Stimulated activated naive CD8-positive, alpha-beta T cell treated with anti-CD3 and anti-CD28 coated beads, Interleukin-15, Interleukin-2, amounts not matched to agents 100 ng/mL and 50 ng/mL, for 24 hours (primary cell): ENCODE measurements around the gene TMEM202.
"Not testable (repeated sequence)": the region's sequence is repeated elsewhere in the genome, so short reads cannot be mapped to it uniquely, and the experiment has no call there.

Experiments
- H3K27ac Mint-ChIP-seq: one replicate; pipeline ENCODE4 v1.8.0; 2021; ENCODE audit warnings: mild to moderate bottlenecking, mixed read lengths
- H3K27me3 Mint-ChIP-seq: one replicate; pipeline ENCODE4 v1.8.0; 2021; ENCODE audit warnings: mixed read lengths
- H3K36me3 Mint-ChIP-seq: one replicate; pipeline ENCODE4 v1.8.0; 2021; ENCODE audit warnings: low read depth, mixed read lengths
- H3K4me1 Mint-ChIP-seq: one replicate; pipeline ENCODE4 v1.8.0; 2021; ENCODE audit warnings: low read depth, mixed read lengths
- H3K4me3 Mint-ChIP-seq: one replicate; pipeline ENCODE4 v1.8.0; 2021; ENCODE audit warnings: mild to moderate bottlenecking, mixed read lengths
- H3K9me3 Mint-ChIP-seq: one replicate; pipeline ENCODE4 v1.8.0; 2021; ENCODE audit warnings: mixed read lengths

Gene TMEM202

GRCh38 chr15:72379856-72380430, 18.2 kb upstream of the TMEM202 start:
- Mint-ChIP-seq H3K4me1 (peaks cover 25% of the 10 kb centered on the region), H3K27me3 (no peaks in the 10 kb centered on the region), H3K4me3 (no peak overlapping the region), H3K27ac (no peak overlapping the region), H3K9me3 (no peaks in the 10 kb centered on the region), H3K36me3 (no peaks in the 10 kb centered on the region)

- Mint-ChIP-seq H3K27me3 (no peaks in the 10 kb centered on the region), H3K36me3 (no peaks in the 10 kb centered on the region), H3K4me3 (no peak overlapping the region), H3K4me1 (peaks cover 17% of the 10 kb centered on the region), H3K9me3 (no peaks in the 10 kb centered on the region), H3K27ac (no peak overlapping the region)
These were observed 17.4 kb upstream of the TMEM202 start for GRCh38 chr15:72380743-72381142.

- H3K9me3 Mint-ChIP-seq, result no peaks in the 10 kb centered on the region
- H3K4me3 Mint-ChIP-seq, result no peak overlapping the region
- no peaks in the 10 kb centered on the region for H3K36me3 Mint-ChIP-seq
- H3K27ac Mint-ChIP-seq, result no peak overlapping the region
- peaks cover 5% of the 10 kb centered on the region for H3K4me1 Mint-ChIP-seq
- H3K27me3 Mint-ChIP-seq, result no peaks in the 10 kb centered on the region
These were observed 16.0 kb upstream of the TMEM202 start for GRCh38 chr15:72382146-72382545.

- no peaks in the 10 kb centered on the region for H3K4me1 Mint-ChIP-seq
- no peaks in the 10 kb centered on the region for H3K36me3 Mint-ChIP-seq
- no peak overlapping the region for H3K4me3 Mint-ChIP-seq
- H3K27me3 Mint-ChIP-seq, result no peaks in the 10 kb centered on the region
- H3K27ac Mint-ChIP-seq, result no peak overlapping the region
- H3K9me3 Mint-ChIP-seq, result no peaks in the 10 kb centered on the region
These were observed 10.4 kb upstream of the TMEM202 start for GRCh38 chr15:72387741-72388140.

GRCh38 chr15:72389231-72389630, 8.9 kb upstream of the TMEM202 start:
- no peak overlapping the region for H3K4me3 Mint-ChIP-seq
- no peaks in the 10 kb centered on the region for H3K9me3 Mint-ChIP-seq
- H3K4me1 Mint-ChIP-seq, result no peaks in the 10 kb centered on the region
- H3K27ac Mint-ChIP-seq, result no peak overlapping the region
- no peaks in the 10 kb centered on the region for H3K36me3 Mint-ChIP-seq
- H3K27me3 Mint-ChIP-seq, result no peaks in the 10 kb centered on the region

GRCh38 chr15:72396331-72396730, 1.8 kb upstream of the TMEM202 start:
- not testable (repeated sequence) for H3K36me3 Mint-ChIP-seq, H3K27me3 Mint-ChIP-seq, H3K27ac Mint-ChIP-seq, H3K4me1 Mint-ChIP-seq, H3K4me3 Mint-ChIP-seq, H3K9me3 Mint-ChIP-seq

- no peaks in the 10 kb centered on the region for H3K36me3 Mint-ChIP-seq
- no peak overlapping the region for H3K27ac Mint-ChIP-seq
- no peaks in the 10 kb centered on the region for H3K4me1 Mint-ChIP-seq
- peaks cover 20% of the 10 kb centered on the region for H3K27me3 Mint-ChIP-seq
- H3K4me3 Mint-ChIP-seq, result no peak overlapping the region
- no peaks in the 10 kb centered on the region for H3K9me3 Mint-ChIP-seq
These were observed 543 bp downstream of the TMEM202 start for GRCh38 chr15:72398648-72399047.

GRCh38 chr15:72402726-72403125, 4.6 kb downstream of the TMEM202 start:
- no peaks in the 10 kb centered on the region for H3K9me3 Mint-ChIP-seq
- no peaks in the 10 kb centered on the region for H3K36me3 Mint-ChIP-seq
- H3K4me3 Mint-ChIP-seq, result no peak overlapping the region
- H3K4me1 Mint-ChIP-seq, result no peaks in the 10 kb centered on the region
- no peak overlapping the region for H3K27ac Mint-ChIP-seq
- H3K27me3 Mint-ChIP-seq, result peaks cover 30% of the 10 kb centered on the region

- peaks cover 31% of the 10 kb centered on the region for H3K27me3 Mint-ChIP-seq
These were observed 6.3 kb downstream of the TMEM202 start for GRCh38 chr15:72404356-72404755.

GRCh38 chr15:72404841-72405240, 6.7 kb downstream of the TMEM202 start:
- Mint-ChIP-seq H3K36me3 (no peaks in the 10 kb centered on the region), H3K4me1 (no peaks in the 10 kb centered on the region), H3K4me3 (no peak overlapping the region), H3K27ac (no peak overlapping the region), H3K9me3 (no peaks in the 10 kb centered on the region), H3K27me3 (peaks cover 35% of the 10 kb centered on the region)

More at GRCh38 chr15:72404356-72404755, 6.3 kb downstream of the TMEM202 start:
- H3K4me1 Mint-ChIP-seq, result no peaks in the 10 kb centered on the region
- H3K9me3 Mint-ChIP-seq, result no peaks in the 10 kb centered on the region
- H3K27ac Mint-ChIP-seq, result no peak overlapping the region
- H3K4me3 Mint-ChIP-seq, result no peak overlapping the region
- no peaks in the 10 kb centered on the region for H3K36me3 Mint-ChIP-seq

- H3K4me1 Mint-ChIP-seq, result no peaks in the 10 kb centered on the region
- H3K36me3 Mint-ChIP-seq, result no peaks in the 10 kb centered on the region
- peaks cover 38% of the 10 kb centered on the region for H3K27me3 Mint-ChIP-seq
- H3K9me3 Mint-ChIP-seq, result no peaks in the 10 kb centered on the region
- no peak overlapping the region for H3K27ac Mint-ChIP-seq
- no peak overlapping the region for H3K4me3 Mint-ChIP-seq
These were observed 8.8 kb downstream of the TMEM202 start for GRCh38 chr15:72406936-72407335.

GRCh38 chr15:72411111-72411510, 13.0 kb downstream of the TMEM202 start:
- H3K4me3 Mint-ChIP-seq, result no peak overlapping the region
- no peaks in the 10 kb centered on the region for H3K36me3 Mint-ChIP-seq
- peaks cover 22% of the 10 kb centered on the region for H3K27me3 Mint-ChIP-seq
- H3K27ac Mint-ChIP-seq, result no peak overlapping the region
- H3K9me3 Mint-ChIP-seq, result no peaks in the 10 kb centered on the region
- H3K4me1 Mint-ChIP-seq, result no peaks in the 10 kb centered on the region

GRCh38 chr15:72411544-72411943, 13.4 kb downstream of the TMEM202 start:
- peaks cover 22% of the 10 kb centered on the region for H3K27me3 Mint-ChIP-seq

GRCh38 chr15:72413337-72413736, 15.2 kb downstream of the TMEM202 start:
- not testable (repeated sequence) for H3K4me1 Mint-ChIP-seq, H3K4me3 Mint-ChIP-seq, H3K36me3 Mint-ChIP-seq, H3K27ac Mint-ChIP-seq, H3K9me3 Mint-ChIP-seq
- H3K27me3 Mint-ChIP-seq, result peaks cover 22% of the 10 kb centered on the region

More at GRCh38 chr15:72411544-72411943, 13.4 kb downstream of the TMEM202 start:
- H3K36me3 Mint-ChIP-seq, result no peaks in the 10 kb centered on the region
- H3K4me3 Mint-ChIP-seq, result no peak overlapping the region
- no peak overlapping the region for H3K27ac Mint-ChIP-seq
- no peaks in the 10 kb centered on the region for H3K4me1 Mint-ChIP-seq
- H3K9me3 Mint-ChIP-seq, result no peaks in the 10 kb centered on the region

GRCh38 chr15:72415304-72415703, 17.2 kb downstream of the TMEM202 start:
- Mint-ChIP-seq H3K36me3 (no peaks in the 10 kb centered on the region), H3K9me3 (no peaks in the 10 kb centered on the region), H3K4me1 (no peaks in the 10 kb centered on the region), H3K27me3 (peaks cover 14% of the 10 kb centered on the region), H3K27ac (no peak overlapping the region), H3K4me3 (no peak overlapping the region)

GRCh38 chr15:72419768-72420167, 21.7 kb downstream of the TMEM202 start:
- not testable (repeated sequence) for H3K36me3 Mint-ChIP-seq, H3K9me3 Mint-ChIP-seq, H3K27me3 Mint-ChIP-seq, H3K4me1 Mint-ChIP-seq, H3K4me3 Mint-ChIP-seq, H3K27ac Mint-ChIP-seq
